CD4-positive, alpha-beta T cell (primary cell): ENCODE results near the gene DNAI2. TPM values are rescaled to one million over a fixed set of nuclear protein-coding genes. Genes with fewer than 3 reads are reported as not detected.
A peak's percentile ranks its signal among the peaks of the same experiment; 100 is the strongest.
"Not testable (repeated sequence)": the region's sequence is repeated elsewhere in the genome, so short reads cannot be mapped to it uniquely, and the experiment has no call there.

Experiments used
- ATAC-seq: fragments of 200-7000 bp; cut with Tn5 transposase; one replicate; pipeline ENCODE4 v1.10.0; 2022; ENCODE audit warnings: mild to moderate bottlenecking; ENCODE audit not compliant: poor library complexity
- CTCF ChIA-PET: fragments of 350-600 bp; sonication (Branson Sonifier 250); formaldehyde crosslinking; loops from one replicate; lab custom pipeline; 2021; ENCODE audit warnings: antibody characterized with exemption, inconsistent platforms; lab: Charles Lee
- POLR2A ChIA-PET: fragments of 350-600 bp; sonication (Branson Sonifier 250); formaldehyde crosslinking; loops from one replicate; lab custom pipeline; 2021; ENCODE audit warnings: antibody characterized with exemption, inconsistent platforms; lab: Charles Lee
- DNase-seq, 14 experiments: peaks; one replicate each; pipeline ENCODE4 v3.0.0-alpha.2; 2013 to 2020; ENCODE audit warnings: mixed read lengths in 2 of 14
- H3K27ac ChIP-seq, 2 donors: one replicate each; pipeline versions ENCODE4 v1.5.1 to v1.7.0; 2013; ENCODE audit warnings: low read length in 2 of 2, low read depth in 1 of 2, mild to moderate bottlenecking in 1 of 2
- H3K27me3 ChIP-seq, 2 experiments: 1 replicate in 1 of 2; 2 replicates in 1 of 2; pipeline versions ENCODE4 v1.6.1 to v1.7.0; 2013; ENCODE audit warnings: low read length in 2 of 2, control low read depth in 1 of 2, mild to moderate bottlenecking in 1 of 2, moderate library complexity in 1 of 2; ENCODE audit not compliant: insufficient read depth in 2 of 2, control insufficient read depth in 1 of 2
- H3K36me3 ChIP-seq: one replicate; pipeline ENCODE4 v1.6.1; 2013; ENCODE audit warnings: low read length, control low read depth; ENCODE audit not compliant: insufficient read depth
- H3K4me1 ChIP-seq: one replicate; pipeline ENCODE4 v1.6.1; 2013; ENCODE audit warnings: low read length, control low read depth; ENCODE audit not compliant: insufficient read depth
- H3K4me3 ChIP-seq: one replicate; pipeline ENCODE4 v1.5.1; 2013; ENCODE audit warnings: mild to moderate bottlenecking, low read length, moderate library complexity
- H3K9me3 ChIP-seq, 2 experiments: 1 replicate in 1 of 2; 2 replicates in 1 of 2; pipeline versions ENCODE4 v1.6.1 to v1.7.0; 2013; ENCODE audit warnings: low read length in 2 of 2, mild to moderate bottlenecking in 2 of 2, control low read depth in 1 of 2, moderate library complexity in 1 of 2; ENCODE audit not compliant: control insufficient read depth in 1 of 2, insufficient read depth in 1 of 2
- H3K27ac Mint-ChIP-seq: one replicate; pipeline ENCODE4 v1.8.0; 2020; ENCODE audit warnings: mixed read lengths
- H3K27me3 Mint-ChIP-seq: one replicate; pipeline ENCODE4 v1.8.0; 2021; ENCODE audit warnings: mixed read lengths
- H3K36me3 Mint-ChIP-seq: one replicate; pipeline ENCODE4 v1.8.0; 2021; ENCODE audit warnings: low read depth, mixed read lengths
- H3K4me1 Mint-ChIP-seq: one replicate; pipeline ENCODE4 v1.8.0; 2021; ENCODE audit warnings: low read depth, mixed read lengths
- H3K4me3 Mint-ChIP-seq: one replicate; pipeline ENCODE4 v1.8.0; 2020; ENCODE audit warnings: mild to moderate bottlenecking, mixed read lengths
- H3K9me3 Mint-ChIP-seq: one replicate; pipeline ENCODE4 v1.8.0; 2020; ENCODE audit warnings: mixed read lengths
- intact Hi-C, 2 experiments: fragments of 100-400 bp; cut with DNase I in 1 of 2; cut with micrococcal nuclease in 1 of 2; formaldehyde crosslinking; loops; one replicate each; pipeline versions ENCODE4 v1.15.1 to v1.9.0; 2023 to 2025; cut with DNase I, micrococcal nuclease
- total RNA-seq, 174 experiments: library from RNA in 2 of 174; stranded (reverse) in 2 of 174; gene quantifications; one replicate each; pipeline ENCODE4 v1.2.3 and lab custom pipeline; 2021 to 2026
- TF ChIP-seq, protein P1 (sequence below): fragments of 200-600 bp; IDR thresholded peaks from one replicate; pipeline ENCODE4 v1.8.0; 2022; ENCODE audit warnings: antibody characterized with exemption, mild to moderate bottlenecking

Gene DNAI2
- total RNA-seq, 2 experiments from 2014 or later, result 0.66 to 1.2 TPM

- Histone ChIP-seq H3K36me3 (no peaks in the 10 kb centered on the region), H3K4me3 (no peak overlapping the region), H3K9me3 (peaks cover 0 to 9% of the 10 kb centered on the region in 2 experiments), H3K4me1 (peaks cover 73% of the 10 kb centered on the region), H3K27me3 (no peaks in the 10 kb centered on the region), H3K27ac (peak overlapping the region; percentile 57 to 90)
- TF ChIP-seq, protein P1, sequence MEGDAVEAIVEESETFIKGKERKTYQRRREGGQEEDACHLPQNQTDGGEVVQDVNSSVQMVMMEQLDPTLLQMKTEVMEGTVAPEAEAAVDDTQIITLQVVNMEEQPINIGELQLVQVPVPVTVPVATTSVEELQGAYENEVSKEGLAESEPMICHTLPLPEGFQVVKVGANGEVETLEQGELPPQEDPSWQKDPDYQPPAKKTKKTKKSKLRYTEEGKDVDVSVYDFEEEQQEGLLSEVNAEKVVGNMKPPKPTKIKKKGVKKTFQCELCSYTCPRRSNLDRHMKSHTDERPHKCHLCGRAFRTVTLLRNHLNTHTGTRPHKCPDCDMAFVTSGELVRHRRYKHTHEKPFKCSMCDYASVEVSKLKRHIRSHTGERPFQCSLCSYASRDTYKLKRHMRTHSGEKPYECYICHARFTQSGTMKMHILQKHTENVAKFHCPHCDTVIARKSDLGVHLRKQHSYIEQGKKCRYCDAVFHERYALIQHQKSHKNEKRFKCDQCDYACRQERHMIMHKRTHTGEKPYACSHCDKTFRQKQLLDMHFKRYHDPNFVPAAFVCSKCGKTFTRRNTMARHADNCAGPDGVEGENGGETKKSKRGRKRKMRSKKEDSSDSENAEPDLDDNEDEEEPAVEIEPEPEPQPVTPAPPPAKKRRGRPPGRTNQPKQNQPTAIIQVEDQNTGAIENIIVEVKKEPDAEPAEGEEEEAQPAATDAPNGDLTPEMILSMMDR, result no peak
- intact Hi-C loops, result loop anchor here (5.0 kb wide), 1 partner anchor 68 kb away; the partner anchor contains the start of gene TTYH2 (in 2 of the 2)
- Mint-ChIP-seq H3K36me3 (no peaks in the 10 kb centered on the region), H3K4me1 (peaks cover 57% of the 10 kb centered on the region), H3K27me3 (no peaks in the 10 kb centered on the region), H3K9me3 (no peaks in the 10 kb centered on the region), H3K4me3 (peak overlapping the region; percentile 12), H3K27ac (peak overlapping the region; percentile 90)
- peak; percentile 76 for ATAC-seq
- CTCF ChIA-PET, result interaction anchor here (1.3 kb wide), 1 partner anchor 21 kb away, joined by 3 read pairs; no protein-coding TSS in a partner anchor
- POLR2A ChIA-PET, result interaction anchor here (0.6 to 4.5 kb wide), 4 partner anchors 9 to 67 kb away, joined by 4 to 28 read pairs (median 6); partner anchors contain the start of gene TTYH2
- peak; percentile 35 to 94 (median 54) for DNase-seq
These were observed 6.1 kb downstream of the DNAI2 start for GRCh38 chr17:74280093-74280513.

DNA sequence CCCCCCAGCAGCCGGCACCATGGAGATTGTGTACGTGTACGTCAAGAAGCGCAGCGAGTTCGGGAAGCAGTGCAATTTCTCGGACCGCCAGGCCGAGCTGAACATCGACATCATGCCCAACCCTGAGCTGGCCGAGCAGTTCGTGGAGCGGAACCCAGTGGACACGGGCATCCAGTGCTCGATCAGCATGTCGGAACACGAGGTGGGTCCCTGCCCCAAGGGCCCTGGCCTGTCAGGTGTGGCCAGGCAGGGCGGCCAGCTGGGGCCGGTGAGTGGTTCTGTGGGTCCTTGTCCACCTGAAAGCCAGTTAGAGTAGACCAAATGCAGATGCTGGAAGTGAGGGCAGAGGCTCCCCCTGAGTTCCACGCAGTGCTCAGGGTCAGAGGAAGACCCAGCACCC lies 7.8 kb downstream of the DNAI2 start:
- ChIA-PET POLR2A (interaction anchor here (1.1 to 4.5 kb wide), 3 partner anchors 18 to 68 kb away, joined by 4 to 28 read pairs (median 4); partner anchors contain the start of gene TTYH2), CTCF (interaction anchor here (0.9 to 2.4 kb wide), 2 partner anchors 14 to 71 kb away, joined by 3 to 8 read pairs; no protein-coding TSS in a partner anchor)
- TF ChIP-seq, protein P1, result no peak
- H3K36me3 Mint-ChIP-seq, result no peaks in the 10 kb centered on the region
- H3K4me3 ChIP-seq, result no peak overlapping the region
- DNase-seq, result no peak
- peaks cover 54% of the 10 kb centered on the region for H3K4me1 Mint-ChIP-seq
- H3K27me3 Mint-ChIP-seq, result no peaks in the 10 kb centered on the region
- peak overlapping the region; percentile 96 for H3K27ac Mint-ChIP-seq
- peak overlapping the region; percentile 16 to 69 for H3K27ac ChIP-seq
- ATAC-seq, result no peak
- H3K36me3 ChIP-seq, result no peaks in the 10 kb centered on the region
- peaks cover 64% of the 10 kb centered on the region for H3K4me1 ChIP-seq
- intact Hi-C loops, result loop anchor here (5.0 kb wide), 1 partner anchor 69 kb away; the partner anchor contains the start of gene TTYH2 (in 2 of the 2)
- H3K9me3 ChIP-seq, result peaks cover 0 to 9% of the 10 kb centered on the region in 2 experiments
- H3K4me3 Mint-ChIP-seq, result no peak overlapping the region
- no peaks in the 10 kb centered on the region for H3K9me3 Mint-ChIP-seq
- H3K27me3 ChIP-seq, result no peaks in the 10 kb centered on the region

DNA sequence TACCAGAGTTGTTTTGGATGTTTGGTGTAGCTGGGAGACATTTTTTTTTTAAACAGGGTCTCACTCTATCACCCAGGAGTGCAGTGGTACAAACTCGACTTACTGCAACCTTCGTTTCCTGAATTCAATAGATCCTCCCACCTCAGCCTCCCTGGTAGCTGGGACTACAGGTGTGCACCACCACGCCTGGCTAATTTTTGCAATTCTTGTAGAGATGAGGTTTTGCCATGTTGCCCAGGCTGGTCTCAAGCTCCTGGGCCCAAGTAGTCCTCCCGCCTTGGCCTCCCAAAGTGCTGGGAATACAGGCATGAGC lies 8.2 kb downstream of the DNAI2 start:
- DNase-seq, H3K9me3 ChIP-seq, H3K36me3 ChIP-seq, H3K27me3 Mint-ChIP-seq, H3K27me3 ChIP-seq, H3K9me3 Mint-ChIP-seq, ATAC-seq, H3K36me3 Mint-ChIP-seq, H3K4me3 ChIP-seq: not testable (repeated sequence)
- Mint-ChIP-seq H3K4me3 (peak overlapping the region; percentile 81), H3K4me1 (peaks cover 55% of the 10 kb centered on the region), H3K27ac (peak overlapping the region; percentile 96)
- CTCF ChIA-PET, result interaction anchor here (0.9 to 2.4 kb wide), 3 partner anchors 12 to 71 kb away, joined by 3 to 8 read pairs (median 3); no protein-coding TSS in a partner anchor
- intact Hi-C loops, result loop anchor here (5.0 kb wide), 1 partner anchor 70 kb away; the partner anchor contains the start of gene TTYH2 (in 2 of the 2)
- H3K4me1 ChIP-seq, result peaks cover 64% of the 10 kb centered on the region
- peak overlapping the region; percentile 32 to 69 for H3K27ac ChIP-seq
- POLR2A ChIA-PET, result interaction anchor here (1.1 to 4.5 kb wide), 5 partner anchors 14 to 79 kb away, joined by 4 to 28 read pairs (median 8); partner anchors contain the start of genes RPL38 and TTYH2
